AG04450 (cell line): ENCODE results near the gene GID4. TPM values are rescaled to one million over a fixed set of nuclear protein-coding genes. Genes with fewer than 3 reads are reported as not detected.

Source experiments
- CTCF ChIA-PET: fragments of 300-600, 350-600 bp; formaldehyde crosslinking; extraction: SDS; loops from one replicate; lab custom pipeline; 2022; ENCODE audit warnings: antibody characterized with exemption, inconsistent platforms; lab: Charles Lee
- POLR2A ChIA-PET: fragments of 350-600 bp; formaldehyde crosslinking; extraction: SDS; loops from one replicate; lab custom pipeline; 2021; ENCODE audit warnings: antibody characterized with exemption, inconsistent platforms; lab: Yijun Ruan, JAX
- DNase-seq: peaks from one replicate; pipeline ENCODE4 v3.0.0-alpha.2; 2011; ENCODE audit warnings: low read depth, low spot score
- H3K27ac ChIP-seq: one replicate; pipeline ENCODE4 v1.5.1; 2012; ENCODE audit warnings: low read depth, low read length, control low read depth
- H3K27me3 ChIP-seq: one replicate; pipeline ENCODE4 v1.6.0; 2012; ENCODE audit warnings: low read length; ENCODE audit not compliant: control insufficient read depth, insufficient read depth
- H3K4me3 ChIP-seq: 2 replicates; pipeline ENCODE4 v1.5.1; 2011; ENCODE audit warnings: mild to moderate bottlenecking, low read depth, low read length, control low read depth
- H3K9me3 ChIP-seq: 2 replicates; pipeline ENCODE4 v1.5.1; 2012; ENCODE audit warnings: low read length; ENCODE audit not compliant: control insufficient read depth, insufficient read depth
- CTCF ChIP-seq: IDR thresholded peaks from 2 replicates; pipeline ENCODE4 v1.5.1; 2011; ENCODE audit warnings: low read depth, low read length, control low read depth, inconsistent platforms
- polyA plus RNA-seq: library from polyadenylated mRNA; depleted of rRNA; stranded (reverse); fragments of >200 nt; gene quantifications from 2 replicates; pipeline ENCODE4 v1.2.3, GENCODE V29; 2011

GID4 gene
- polyA plus RNA-seq, 1 experiment: 7.6 TPM

DNA sequence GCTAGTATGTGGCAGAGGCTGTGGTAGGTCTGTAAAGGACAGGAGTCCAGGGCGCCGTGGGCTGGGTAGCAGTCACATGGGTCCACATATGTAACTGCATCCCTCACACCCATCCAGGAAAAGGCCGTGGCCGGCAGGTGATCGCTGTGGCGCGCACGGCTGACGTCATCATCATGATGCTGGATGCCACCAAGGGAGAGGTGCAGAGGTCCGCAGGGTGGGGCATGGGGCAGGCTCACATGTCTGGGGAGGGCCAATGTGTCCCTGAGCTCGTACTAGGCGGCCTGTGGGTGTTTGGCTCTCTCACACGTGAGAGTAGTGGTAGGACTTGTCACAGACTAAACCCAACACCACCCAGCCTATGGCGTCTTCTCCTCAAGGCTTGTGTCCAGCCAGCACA, 60.3 kb downstream of the GID4 start:
- Histone ChIP-seq H3K4me3 (no peak overlapping the region), H3K27me3 (no peaks in the 10 kb centered on the region), H3K27ac (no peak overlapping the region), H3K9me3 (no peaks in the 10 kb centered on the region; the same call in 1 of the 2 replicates)
- POLR2A ChIA-PET: no interaction called here
- no peak for DNase-seq
- CTCF ChIA-PET: no interaction called here
- no peak for TF ChIP-seq CTCF

DNA sequence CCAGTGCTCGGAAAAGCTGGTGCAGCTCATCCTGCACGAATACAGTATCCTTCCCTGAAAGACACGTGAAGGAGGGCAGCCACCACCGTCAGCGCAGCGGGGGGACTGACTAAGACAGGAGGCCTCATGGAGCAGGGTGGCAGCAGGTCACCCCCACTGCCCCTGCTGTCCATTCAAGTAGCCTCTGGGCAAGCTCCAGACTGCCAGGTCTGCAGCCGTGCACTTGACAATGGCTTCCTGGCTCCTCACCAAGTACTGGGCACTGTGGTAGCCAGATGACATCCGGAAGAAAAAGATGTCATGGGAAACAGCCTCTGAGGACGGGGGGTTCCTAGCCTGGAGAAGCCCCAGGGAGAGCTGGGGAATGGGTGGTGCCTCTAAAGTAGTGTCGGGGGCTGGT, 61.4 kb downstream of the GID4 start:
- ChIA-PET POLR2A (no interaction called here), CTCF (no interaction called here)
- H3K9me3 ChIP-seq: no peaks in the 10 kb centered on the region; the same call in 1 of the 2 replicates
- no peak overlapping the region for H3K27ac ChIP-seq
- no peaks in the 10 kb centered on the region for H3K27me3 ChIP-seq
- no peak for TF ChIP-seq CTCF
- H3K4me3 ChIP-seq: no peak overlapping the region
- DNase-seq: no peak

DNA sequence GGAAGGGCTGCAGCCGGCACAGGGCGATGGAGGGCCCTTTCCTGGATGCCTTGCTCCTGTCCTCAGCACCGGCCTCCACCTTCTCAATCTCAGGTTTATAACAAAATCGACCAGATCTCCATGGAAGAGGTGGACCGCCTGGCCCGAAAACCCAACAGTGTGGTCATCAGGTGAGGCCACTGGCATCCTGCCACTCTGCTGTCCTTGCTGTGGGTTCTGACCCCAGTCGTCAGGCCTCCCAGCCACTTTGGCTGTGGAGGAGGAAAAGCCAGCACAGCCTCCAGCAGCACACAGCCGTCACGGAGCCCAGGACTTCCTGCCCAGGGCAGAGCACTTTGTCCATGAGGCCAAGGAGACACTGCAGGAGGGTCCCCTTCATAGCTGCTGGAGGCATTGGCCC, 62.6 kb downstream of the GID4 start:
- no peak for DNase-seq
- Histone ChIP-seq H3K4me3 (no peak overlapping the region), H3K9me3 (no peaks in the 10 kb centered on the region; the same call in 1 of the 2 replicates), H3K27ac (no peak overlapping the region), H3K27me3 (no peaks in the 10 kb centered on the region)
- ChIA-PET POLR2A (no interaction called here), CTCF (interaction anchor here (0.7 kb wide), 1 partner anchor 38 kb away, joined by 4 read pairs; no protein-coding TSS in a partner anchor)
- TF ChIP-seq CTCF: no peak

DNA sequence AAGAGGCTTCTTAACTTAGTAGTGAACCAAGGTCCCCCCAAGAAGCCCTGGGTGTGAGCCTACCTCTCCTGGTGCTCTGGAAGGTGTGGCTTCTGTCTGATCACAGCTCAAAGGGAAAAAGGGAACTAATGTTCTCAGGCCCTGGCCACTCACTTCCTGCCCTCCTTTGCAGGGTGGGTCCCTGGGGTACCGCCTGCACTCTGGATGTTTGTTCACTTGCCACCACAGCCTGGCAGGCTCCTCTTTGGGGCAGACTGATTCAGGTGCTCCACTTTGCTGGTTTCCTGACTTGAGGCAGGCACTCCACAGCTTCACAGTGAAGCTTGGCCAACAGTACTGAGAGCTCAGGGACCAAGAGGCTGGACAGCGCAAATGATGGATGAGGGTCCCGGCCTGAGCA, 63.4 kb downstream of the GID4 start:
- CTCF ChIA-PET: interaction anchor here (0.7 to 0.8 kb wide), 2 partner anchors 8 to 37 kb away, joined by 3 to 4 read pairs; no protein-coding TSS in a partner anchor

DNA sequence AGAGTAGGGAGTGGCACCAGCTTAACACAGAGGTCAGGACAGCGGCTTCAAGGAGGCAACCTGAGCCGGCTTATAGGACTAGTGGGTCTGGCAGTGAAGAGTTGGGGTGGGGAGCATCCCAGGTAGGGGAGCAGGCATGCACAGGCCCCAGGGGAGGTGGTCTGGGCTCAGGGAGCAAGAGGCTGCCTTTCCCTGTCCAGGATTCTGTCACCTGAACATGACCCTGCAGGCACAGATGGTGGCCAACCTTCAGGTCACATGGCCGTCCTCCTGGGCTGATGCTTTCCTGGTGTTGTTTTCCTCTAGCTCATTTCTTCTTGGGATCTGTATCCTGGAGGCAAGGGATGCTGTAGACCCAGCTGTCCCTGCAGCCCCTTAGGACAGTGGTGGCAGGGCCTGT, 65.8 kb downstream of the GID4 start:
- CTCF ChIA-PET: no interaction called here
- Histone ChIP-seq H3K4me3 (no peak overlapping the region), H3K27me3 (no peaks in the 10 kb centered on the region), H3K27ac (no peak overlapping the region), H3K9me3 (no peaks in the 10 kb centered on the region; the same call in 1 of the 2 replicates)
- DNase-seq: no peak
- POLR2A ChIA-PET: interaction anchor here (0.6 kb wide), 1 partner anchor 12 kb away, joined by 4 read pairs; no protein-coding TSS in a partner anchor
- TF ChIP-seq CTCF: no peak

More for the DNA sequence above, 63.4 kb downstream of the GID4 start:
- no peak for TF ChIP-seq CTCF
- no peak overlapping the region for H3K4me3 ChIP-seq
- no peak for DNase-seq
- H3K9me3 ChIP-seq: no peaks in the 10 kb centered on the region; the same call in 1 of the 2 replicates
- H3K27ac ChIP-seq: no peak overlapping the region
- H3K27me3 ChIP-seq: no peaks in the 10 kb centered on the region
- POLR2A ChIA-PET: no interaction called here
